H1 (cell line): ENCODE data around the gene RAB7B. TPM values are rescaled to one million over a fixed set of nuclear protein-coding genes. Genes with fewer than 3 reads are reported as not detected.

ENCODE experiments used
- CHD2 ChIP-seq: IDR thresholded peaks from 2 replicates; pipeline ENCODE4 v1.6.1; 2012; ENCODE audit warnings: low read length, improper control_type of control experiment
- CTBP2 ChIP-seq: IDR thresholded peaks from 2 replicates; pipeline ENCODE4 v1.7.0; 2011; ENCODE audit warnings: borderline replicate concordance, mild to moderate bottlenecking, moderate library complexity, mixed read lengths, low read length; ENCODE audit not compliant: insufficient read depth, insufficient read length
- GABPA ChIP-seq: IDR thresholded peaks from 2 replicates; pipeline ENCODE4 v1.6.1; 2011; ENCODE audit warnings: mild to moderate bottlenecking, low read length, moderate library complexity, borderline replicate concordance; ENCODE audit not compliant: insufficient read depth
- GTF2F1 ChIP-seq: IDR thresholded peaks from 2 replicates; pipeline ENCODE4 v1.6.1; 2012; ENCODE audit warnings: low read depth, low read length, improper control_type of control experiment, borderline replicate concordance
- NANOG ChIP-seq: IDR thresholded peaks from 2 replicates; pipeline ENCODE4 v1.6.1; 2011; ENCODE audit warnings: low read length, low read depth, mild to moderate bottlenecking, inconsistent platforms; ENCODE audit not compliant: insufficient read depth, poor library complexity, severe bottlenecking
- RXRA ChIP-seq: IDR thresholded peaks from 2 replicates; pipeline ENCODE4 v1.6.1; 2011; ENCODE audit warnings: low read depth, mild to moderate bottlenecking, low read length, moderate library complexity; ENCODE audit not compliant: insufficient read depth
- YY1 ChIP-seq: IDR thresholded peaks from 2 replicates; pipeline ENCODE4 v1.6.1; 2011; ENCODE audit warnings: low read depth, mild to moderate bottlenecking, low read length
- polyA plus RNA-seq, 7 experiments: library from polyadenylated mRNA; depleted of rRNA in 3 of 7; stranded (reverse) in 5 of 7; unstranded in 2 of 7; fragments of >200 nt in 5 of 7; fragments of 200-250 nt in 2 of 7; gene quantifications; 1 replicate in 5 of 7; 2 replicates in 1 of 7; 4 replicates in 1 of 7; pipeline versions ENCODE4 v1.2.1 to v1.2.3, GENCODE V29; 2011 to 2013; ENCODE audit warnings: missing spikeins in 2 of 7, mixed read lengths in 2 of 7
- total RNA-seq: library from RNA; stranded (reverse); fragmentation: NEBNext Ultra II Directional; extraction: Animal tissue kit (Norgen Biotek cat#: 25700); gene quantifications from 2 replicates; pipeline ENCODE4 v1.2.1, GENCODE V29; 2021
- TF ChIP-seq, protein P1 (sequence below): fragments of 300-600 bp; sonication (generic); IDR thresholded peaks from 2 replicates; pipeline ENCODE4 v1.7.1; 2012; ENCODE audit warnings: low read length, moderate library complexity, mild to moderate bottlenecking, inconsistent platforms; ENCODE audit not compliant: insufficient replicate concordance
- TF ChIP-seq, protein P2 (sequence below): IDR thresholded peaks from 2 replicates; pipeline ENCODE4 v1.6.1; 2011; ENCODE audit warnings: low read depth, mild to moderate bottlenecking, low read length; ENCODE audit not compliant: insufficient read depth

RAB7B gene
- total and polyA plus RNA-seq, 2 of the 8 experiments (the other 6 are each of a cell fraction or from before 2014, with no cell fraction given), result 0.05 TPM; not detected in 1

DNA sequence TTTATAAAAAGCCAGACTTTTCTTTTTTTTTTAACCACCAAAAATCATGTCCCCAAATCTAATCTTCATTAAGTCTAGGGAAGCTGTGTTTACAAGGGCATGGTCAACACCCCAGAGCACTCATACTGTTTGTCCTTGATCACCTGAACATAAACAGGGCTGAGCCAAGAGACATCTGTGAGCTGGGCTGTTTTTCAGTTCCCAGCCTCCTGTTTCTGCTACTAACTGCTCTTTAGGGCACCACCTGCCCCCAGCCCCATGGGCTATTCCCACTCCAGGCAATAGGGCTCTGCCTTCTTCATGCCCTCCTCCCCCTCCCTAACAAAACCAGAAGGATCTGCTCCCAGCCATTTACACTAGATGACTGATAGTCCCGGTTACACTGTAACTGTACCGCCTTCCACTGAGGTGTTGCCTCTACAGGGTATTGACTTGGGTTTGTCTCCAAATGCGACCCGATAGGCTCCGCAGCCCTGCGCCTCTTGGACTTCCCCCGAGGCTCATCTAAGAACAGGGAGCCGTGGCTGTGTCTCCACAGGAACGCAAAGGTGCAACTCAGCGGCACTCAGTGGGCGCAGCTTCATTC lies 48.3 kb downstream of the RAB7B start (continued):
- TF ChIP-seq, protein P1, sequence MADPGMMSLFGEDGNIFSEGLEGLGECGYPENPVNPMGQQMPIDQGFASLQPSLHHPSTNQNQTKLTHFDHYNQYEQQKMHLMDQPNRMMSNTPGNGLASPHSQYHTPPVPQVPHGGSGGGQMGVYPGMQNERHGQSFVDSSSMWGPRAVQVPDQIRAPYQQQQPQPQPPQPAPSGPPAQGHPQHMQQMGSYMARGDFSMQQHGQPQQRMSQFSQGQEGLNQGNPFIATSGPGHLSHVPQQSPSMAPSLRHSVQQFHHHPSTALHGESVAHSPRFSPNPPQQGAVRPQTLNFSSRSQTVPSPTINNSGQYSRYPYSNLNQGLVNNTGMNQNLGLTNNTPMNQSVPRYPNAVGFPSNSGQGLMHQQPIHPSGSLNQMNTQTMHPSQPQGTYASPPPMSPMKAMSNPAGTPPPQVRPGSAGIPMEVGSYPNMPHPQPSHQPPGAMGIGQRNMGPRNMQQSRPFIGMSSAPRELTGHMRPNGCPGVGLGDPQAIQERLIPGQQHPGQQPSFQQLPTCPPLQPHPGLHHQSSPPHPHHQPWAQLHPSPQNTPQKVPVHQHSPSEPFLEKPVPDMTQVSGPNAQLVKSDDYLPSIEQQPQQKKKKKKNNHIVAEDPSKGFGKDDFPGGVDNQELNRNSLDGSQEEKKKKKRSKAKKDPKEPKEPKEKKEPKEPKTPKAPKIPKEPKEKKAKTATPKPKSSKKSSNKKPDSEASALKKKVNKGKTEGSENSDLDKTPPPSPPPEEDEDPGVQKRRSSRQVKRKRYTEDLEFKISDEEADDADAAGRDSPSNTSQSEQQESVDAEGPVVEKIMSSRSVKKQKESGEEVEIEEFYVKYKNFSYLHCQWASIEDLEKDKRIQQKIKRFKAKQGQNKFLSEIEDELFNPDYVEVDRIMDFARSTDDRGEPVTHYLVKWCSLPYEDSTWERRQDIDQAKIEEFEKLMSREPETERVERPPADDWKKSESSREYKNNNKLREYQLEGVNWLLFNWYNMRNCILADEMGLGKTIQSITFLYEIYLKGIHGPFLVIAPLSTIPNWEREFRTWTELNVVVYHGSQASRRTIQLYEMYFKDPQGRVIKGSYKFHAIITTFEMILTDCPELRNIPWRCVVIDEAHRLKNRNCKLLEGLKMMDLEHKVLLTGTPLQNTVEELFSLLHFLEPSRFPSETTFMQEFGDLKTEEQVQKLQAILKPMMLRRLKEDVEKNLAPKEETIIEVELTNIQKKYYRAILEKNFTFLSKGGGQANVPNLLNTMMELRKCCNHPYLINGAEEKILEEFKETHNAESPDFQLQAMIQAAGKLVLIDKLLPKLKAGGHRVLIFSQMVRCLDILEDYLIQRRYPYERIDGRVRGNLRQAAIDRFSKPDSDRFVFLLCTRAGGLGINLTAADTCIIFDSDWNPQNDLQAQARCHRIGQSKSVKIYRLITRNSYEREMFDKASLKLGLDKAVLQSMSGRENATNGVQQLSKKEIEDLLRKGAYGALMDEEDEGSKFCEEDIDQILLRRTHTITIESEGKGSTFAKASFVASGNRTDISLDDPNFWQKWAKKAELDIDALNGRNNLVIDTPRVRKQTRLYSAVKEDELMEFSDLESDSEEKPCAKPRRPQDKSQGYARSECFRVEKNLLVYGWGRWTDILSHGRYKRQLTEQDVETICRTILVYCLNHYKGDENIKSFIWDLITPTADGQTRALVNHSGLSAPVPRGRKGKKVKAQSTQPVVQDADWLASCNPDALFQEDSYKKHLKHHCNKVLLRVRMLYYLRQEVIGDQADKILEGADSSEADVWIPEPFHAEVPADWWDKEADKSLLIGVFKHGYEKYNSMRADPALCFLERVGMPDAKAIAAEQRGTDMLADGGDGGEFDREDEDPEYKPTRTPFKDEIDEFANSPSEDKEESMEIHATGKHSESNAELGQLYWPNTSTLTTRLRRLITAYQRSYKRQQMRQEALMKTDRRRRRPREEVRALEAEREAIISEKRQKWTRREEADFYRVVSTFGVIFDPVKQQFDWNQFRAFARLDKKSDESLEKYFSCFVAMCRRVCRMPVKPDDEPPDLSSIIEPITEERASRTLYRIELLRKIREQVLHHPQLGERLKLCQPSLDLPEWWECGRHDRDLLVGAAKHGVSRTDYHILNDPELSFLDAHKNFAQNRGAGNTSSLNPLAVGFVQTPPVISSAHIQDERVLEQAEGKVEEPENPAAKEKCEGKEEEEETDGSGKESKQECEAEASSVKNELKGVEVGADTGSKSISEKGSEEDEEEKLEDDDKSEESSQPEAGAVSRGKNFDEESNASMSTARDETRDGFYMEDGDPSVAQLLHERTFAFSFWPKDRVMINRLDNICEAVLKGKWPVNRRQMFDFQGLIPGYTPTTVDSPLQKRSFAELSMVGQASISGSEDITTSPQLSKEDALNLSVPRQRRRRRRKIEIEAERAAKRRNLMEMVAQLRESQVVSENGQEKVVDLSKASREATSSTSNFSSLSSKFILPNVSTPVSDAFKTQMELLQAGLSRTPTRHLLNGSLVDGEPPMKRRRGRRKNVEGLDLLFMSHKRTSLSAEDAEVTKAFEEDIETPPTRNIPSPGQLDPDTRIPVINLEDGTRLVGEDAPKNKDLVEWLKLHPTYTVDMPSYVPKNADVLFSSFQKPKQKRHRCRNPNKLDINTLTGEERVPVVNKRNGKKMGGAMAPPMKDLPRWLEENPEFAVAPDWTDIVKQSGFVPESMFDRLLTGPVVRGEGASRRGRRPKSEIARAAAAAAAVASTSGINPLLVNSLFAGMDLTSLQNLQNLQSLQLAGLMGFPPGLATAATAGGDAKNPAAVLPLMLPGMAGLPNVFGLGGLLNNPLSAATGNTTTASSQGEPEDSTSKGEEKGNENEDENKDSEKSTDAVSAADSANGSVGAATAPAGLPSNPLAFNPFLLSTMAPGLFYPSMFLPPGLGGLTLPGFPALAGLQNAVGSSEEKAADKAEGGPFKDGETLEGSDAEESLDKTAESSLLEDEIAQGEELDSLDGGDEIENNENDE, result no peak
- TF ChIP-seq NANOG, result no peak
- TF ChIP-seq CHD2, result no peak
- TF ChIP-seq RXRA, result no peak
- TF ChIP-seq CTBP2, result no peak
- no peak for TF ChIP-seq GTF2F1
- TF ChIP-seq, protein P2, sequence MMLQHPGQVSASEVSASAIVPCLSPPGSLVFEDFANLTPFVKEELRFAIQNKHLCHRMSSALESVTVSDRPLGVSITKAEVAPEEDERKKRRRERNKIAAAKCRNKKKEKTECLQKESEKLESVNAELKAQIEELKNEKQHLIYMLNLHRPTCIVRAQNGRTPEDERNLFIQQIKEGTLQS, result no peak
- TF ChIP-seq YY1, result no peak
- TF ChIP-seq GABPA, result no peak
